Measurements from ENCODE around the gene SLC1A1.

SLC1A1 gene

GRCh38 chr9:4620057-4620765 is 129.9 kb downstream of the SLC1A1 start:
- DNase-seq (ENCODE audit: low spot score): no peak

- DNase-seq (ENCODE audit: low spot score): no peak
Measured at GRCh38 chr9:4620881-4621555, 130.8 kb downstream of the SLC1A1 start.

- DNase-seq (ENCODE audit: low spot score): no peak
Measured at GRCh38 chr9:4622016-4622415, 131.7 kb downstream of the SLC1A1 start.

GRCh38 chr9:4630836-4631235 is 140.6 kb downstream of the SLC1A1 start:
- no peak for DNase-seq (ENCODE audit: low spot score)
